Measurements from ENCODE around the gene MRPL3.

Gene MRPL3

DNA sequence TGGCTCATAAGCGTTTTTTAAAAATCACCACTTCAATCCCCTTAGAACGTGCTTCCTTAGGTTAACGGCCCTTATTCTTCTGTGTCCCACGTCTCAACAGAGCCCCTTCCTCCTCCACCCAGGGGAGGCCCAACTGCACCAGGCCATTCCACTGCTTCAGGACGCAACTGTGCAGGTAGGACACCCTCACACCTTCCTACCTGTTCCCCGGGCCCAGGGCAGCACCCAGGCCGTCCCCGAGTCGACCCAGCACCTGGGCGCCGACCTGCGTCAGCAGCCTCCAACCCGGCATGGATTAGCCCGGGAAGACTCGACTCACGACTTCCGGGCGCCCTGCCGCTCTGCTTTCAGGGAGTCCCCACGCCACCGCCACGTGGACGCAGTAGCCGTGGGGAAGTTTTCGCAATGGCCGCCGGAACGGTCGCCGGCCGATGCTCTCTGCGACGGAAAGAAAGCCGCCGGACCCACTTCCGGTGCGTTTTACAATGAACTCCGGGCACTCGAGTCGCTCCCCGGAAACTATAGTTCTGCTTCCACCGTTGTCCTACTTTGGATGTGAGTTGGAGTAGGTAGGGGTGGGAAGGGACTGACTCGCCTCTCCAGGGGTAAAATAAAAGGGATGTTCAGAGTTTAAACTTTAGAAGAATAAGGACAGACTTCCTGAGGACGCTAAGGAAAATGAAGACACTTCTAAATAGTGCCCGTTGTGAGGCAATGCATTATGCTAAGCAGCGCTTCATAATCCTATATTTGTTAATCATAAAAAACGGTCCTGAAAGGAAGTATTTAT, at the start of gene MRPL3:
TSS of gene MRPL3 (minus strand) at position 442 of the 790 bp plus-strand sequence. CDS start at position 292, 150 bp downstream.
- in situ Hi-C loops (cut with MboI; ENCODE audit: low pct_unique_long_range_greater_than_20kb, low sequenced_read_pairs): no loop called here
- peak; percentile 92 for DNase-seq

DNA sequence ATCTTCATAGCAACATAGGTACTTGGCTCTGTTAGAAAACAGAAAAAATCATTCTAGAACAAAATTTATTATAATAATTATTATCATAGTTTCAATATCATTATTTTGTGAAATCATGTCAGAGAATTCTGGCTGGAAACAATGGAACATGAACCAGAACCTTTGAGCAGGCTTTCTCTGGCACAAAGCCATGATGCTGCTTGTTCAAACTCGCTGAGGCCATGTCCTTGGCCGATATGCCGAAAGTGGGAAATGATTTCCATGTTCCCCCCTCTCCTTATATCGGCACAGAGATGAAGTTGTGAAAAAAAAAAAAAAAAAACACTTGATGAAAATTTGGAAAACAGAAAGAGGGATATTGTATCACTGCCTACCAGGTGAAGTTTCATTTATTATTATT, 49.0 kb upstream of the MRPL3 start:
- in situ Hi-C loops (cut with MboI; ENCODE audit: low pct_unique_long_range_greater_than_20kb, low sequenced_read_pairs): no loop called here
- DNase-seq: no peak

DNA sequence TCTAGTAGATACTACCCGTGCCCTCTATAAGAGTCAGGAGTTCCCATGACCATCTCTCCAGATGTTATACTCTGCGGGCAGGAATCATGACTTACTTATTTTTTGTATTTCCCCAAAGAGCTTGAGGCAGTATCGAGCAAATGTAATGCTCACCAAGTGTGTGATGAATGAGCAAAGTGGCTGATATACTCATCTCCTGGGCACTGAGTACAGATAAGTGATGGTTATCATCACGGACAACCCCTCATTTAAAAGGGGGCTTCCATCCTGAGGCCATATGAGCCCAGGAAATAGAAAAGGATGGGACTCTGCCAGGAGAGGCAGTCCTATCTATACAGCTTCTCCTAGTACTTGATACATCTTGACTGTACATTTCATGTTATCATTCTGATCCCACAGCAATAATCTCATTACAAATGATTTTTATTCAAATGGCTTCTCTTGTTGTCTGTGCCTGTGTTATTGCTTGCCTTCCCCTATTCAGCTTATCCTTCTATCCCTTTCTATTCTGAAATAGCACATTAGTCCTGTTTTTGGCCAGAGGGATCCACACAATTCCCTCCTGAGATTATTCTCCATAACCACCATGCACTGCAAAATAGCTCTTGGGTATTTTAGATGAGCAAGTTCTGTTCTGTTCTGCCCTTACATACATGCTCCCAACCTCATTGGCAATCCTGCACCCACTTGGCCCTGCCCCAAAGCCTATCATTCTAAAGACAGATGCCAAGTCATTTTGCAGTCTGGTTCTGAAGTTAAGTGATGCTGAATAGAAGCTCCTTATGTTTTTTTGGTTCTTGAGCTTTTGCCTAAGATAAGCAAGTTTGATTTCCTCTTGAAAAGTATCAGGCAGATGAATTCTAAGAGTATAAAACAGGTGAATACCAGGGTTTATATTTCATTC, 48.0 kb upstream of the MRPL3 start:
- DNase-seq: no peak
- in situ Hi-C loops (cut with MboI; ENCODE audit: low pct_unique_long_range_greater_than_20kb, low sequenced_read_pairs): no loop called here

DNA sequence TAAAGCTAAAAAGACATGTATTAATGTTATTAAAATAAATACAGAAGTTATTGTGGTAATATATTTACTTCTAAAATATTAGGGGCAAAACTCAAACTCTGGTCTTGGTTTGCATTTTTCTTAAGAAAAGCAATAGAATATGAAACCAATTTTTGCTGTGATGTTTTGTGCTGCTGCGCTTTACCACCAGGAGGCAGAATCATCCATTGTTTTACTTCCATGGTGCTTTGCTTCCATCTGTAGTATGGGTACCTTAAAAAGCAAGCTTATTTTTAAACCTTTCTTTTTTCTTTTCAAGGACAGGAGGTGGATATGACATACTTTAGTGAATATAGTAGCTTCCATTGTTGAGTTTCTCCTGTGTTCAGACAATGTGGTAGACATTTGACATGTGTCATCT, 46.6 kb upstream of the MRPL3 start:
- in situ Hi-C loops (cut with MboI; ENCODE audit: low pct_unique_long_range_greater_than_20kb, low sequenced_read_pairs): no loop called here
- peak; percentile 25 for DNase-seq

DNA sequence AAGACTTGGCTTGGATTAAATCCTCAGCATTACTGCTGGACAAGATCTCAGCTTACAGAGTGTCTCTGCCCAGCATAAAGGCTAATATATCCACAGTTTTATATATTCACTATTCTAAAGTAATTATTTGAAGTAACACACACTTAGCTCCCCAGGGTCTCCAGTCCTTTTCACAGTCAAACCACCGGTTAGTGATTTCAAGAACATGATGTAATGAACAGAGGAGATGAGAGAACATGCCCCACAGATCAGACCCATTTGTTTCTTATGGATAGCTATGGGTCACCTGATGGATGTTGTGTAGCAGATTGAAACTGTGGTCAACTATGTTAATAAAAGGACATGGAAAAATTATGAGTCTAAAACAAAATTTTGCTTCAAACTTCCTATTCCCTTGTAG, 44.8 kb upstream of the MRPL3 start:
- no peak for DNase-seq
- in situ Hi-C loops (cut with MboI; ENCODE audit: low pct_unique_long_range_greater_than_20kb, low sequenced_read_pairs): no loop called here

DNA sequence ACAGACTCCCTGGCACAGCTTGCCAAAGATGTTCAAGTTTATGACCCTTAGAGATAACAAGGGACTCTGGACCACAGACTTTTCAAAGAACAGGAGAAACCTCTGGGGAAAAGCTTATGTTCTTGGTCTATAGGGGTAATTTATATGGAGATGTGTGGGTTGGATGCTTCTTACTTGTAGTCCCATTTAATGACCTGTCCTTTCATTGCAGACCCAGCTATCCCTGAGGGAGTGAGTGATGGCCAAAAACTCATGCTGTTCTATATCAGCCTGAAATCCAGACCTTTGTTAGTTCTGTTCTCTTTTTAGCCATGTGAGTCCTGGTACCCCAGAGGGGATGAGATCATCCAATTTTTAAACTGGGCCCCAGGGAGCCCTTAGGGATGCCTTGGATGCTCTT, 43.7 kb upstream of the MRPL3 start:
- DNase-seq: no peak

DNA sequence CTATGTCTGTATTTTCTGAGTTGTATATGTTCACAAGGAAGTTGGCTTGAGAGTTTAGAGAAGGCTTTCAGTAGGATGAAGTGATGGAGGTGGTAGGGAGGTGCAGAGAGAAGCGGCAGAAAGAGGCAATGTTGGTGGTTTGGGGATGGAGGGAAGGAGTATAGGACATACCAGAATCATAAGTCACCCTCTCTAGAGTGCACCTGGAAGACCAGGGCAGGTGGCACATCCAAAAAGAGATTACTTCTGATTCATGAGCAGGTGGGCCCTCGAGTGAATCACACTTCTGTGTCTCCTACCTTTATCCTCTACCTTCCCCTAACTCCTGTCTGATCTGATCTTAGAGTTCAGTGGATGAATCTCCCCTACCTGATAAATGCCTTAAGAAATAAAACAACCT, 41.8 kb upstream of the MRPL3 start:
- no peak for DNase-seq
- in situ Hi-C loops (cut with MboI; ENCODE audit: low pct_unique_long_range_greater_than_20kb, low sequenced_read_pairs): no loop called here

More for the DNA sequence above, 43.7 kb upstream of the MRPL3 start:
- in situ Hi-C loops (cut with MboI; ENCODE audit: low pct_unique_long_range_greater_than_20kb, low sequenced_read_pairs): no loop called here

DNA sequence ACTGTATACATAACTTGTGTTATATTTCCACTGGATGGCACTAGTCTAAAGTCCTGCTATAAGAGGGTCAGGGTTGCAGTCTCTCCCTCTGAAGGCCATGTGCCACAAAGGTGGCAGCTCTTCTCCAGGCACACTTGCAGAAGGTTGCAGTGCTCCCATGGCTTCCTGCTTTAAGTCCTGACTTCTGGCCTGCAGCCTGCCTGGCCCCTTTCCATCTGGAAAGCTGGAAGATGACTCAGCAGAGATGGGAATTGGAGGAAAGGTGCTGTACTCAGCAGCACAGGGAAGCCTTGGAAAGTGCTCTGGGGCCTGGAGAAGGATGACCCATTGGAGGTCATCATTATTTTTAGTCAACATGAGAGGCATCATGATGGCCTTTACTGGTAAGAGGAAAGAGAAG, 40.9 kb upstream of the MRPL3 start:
- no peak for DNase-seq
- in situ Hi-C loops (cut with MboI; ENCODE audit: low pct_unique_long_range_greater_than_20kb, low sequenced_read_pairs): no loop called here

DNA sequence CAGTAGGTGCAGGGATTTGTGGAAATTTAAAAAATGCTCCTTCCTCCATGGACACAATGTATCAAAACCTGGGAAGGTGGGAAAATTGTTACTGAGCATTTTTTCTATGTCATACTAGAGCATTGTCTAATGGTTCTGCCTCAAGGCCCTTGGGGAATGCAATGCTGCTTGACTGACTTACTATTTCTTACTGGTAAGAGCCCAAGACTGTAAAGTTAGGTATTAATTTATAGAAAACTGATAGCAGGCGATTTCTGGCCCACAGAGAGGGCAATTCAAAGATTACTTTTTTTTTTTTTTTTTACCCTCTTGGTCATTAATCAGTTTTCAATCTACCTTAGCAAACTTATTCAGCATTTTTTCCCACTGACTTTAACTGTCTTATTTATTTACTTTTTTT, 38.5 kb upstream of the MRPL3 start:
- DNase-seq: no peak
- in situ Hi-C loops (cut with MboI; ENCODE audit: low pct_unique_long_range_greater_than_20kb, low sequenced_read_pairs): no loop called here

DNA sequence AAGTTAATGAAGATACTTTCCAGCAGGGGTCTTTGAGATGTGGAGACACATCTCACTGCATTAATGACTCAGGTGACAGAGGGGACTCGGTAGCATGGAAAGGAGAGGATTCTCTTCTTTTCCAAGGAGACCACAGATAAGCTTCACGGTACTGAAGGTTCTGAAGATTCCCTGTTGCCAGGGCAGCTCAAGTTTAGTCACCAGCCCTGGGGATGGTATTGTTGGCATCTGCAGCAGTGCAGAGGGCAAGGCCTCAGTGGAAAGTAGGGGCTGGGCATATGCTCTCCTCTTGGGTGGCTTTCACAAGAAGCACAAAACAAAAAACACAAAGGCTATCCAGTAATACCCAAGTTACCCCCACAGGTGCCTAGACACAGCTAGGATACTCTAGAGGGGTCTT, 38.0 kb upstream of the MRPL3 start:
- no peak for DNase-seq
- in situ Hi-C loops (cut with MboI; ENCODE audit: low pct_unique_long_range_greater_than_20kb, low sequenced_read_pairs): no loop called here

DNA sequence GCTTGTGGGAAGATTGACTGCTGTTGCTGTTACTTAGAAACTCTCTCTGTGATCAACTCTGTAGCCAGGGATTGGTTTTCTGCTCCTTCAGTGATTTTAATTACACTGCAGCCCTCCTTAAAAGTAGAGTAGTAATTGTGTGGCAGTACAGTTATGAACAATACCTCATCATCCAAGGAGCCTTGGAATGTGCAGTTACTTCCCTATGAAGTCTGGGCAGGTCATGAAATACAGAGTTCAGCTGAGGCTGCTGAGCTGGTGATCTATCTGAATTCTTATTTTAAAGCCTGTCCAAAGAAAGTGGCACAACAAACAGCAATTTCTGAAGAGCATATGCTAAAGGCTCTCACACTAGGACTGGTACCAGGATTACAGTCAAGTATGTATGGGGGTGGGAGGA, 37.4 kb upstream of the MRPL3 start:
- in situ Hi-C loops (cut with MboI; ENCODE audit: low pct_unique_long_range_greater_than_20kb, low sequenced_read_pairs): no loop called here
- no peak for DNase-seq

DNA sequence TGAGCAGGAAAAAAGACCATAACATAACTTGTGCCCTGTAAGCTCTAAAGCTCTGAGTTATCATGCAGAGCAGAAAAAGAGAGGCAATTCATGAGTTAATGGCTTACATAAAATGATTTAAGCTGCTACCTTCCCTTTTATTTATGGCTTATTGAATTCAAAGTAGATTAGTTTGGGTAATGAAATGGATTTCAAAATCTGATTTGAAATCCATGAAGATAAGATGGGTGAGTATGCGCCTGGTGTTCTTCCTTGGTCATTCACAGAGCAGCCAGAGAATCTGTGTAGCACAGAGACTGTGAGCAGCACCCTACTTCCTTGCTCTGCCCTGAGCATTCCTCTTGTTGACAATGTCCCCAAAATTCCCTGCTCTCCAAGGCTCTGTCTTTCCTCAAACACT, 36.2 kb upstream of the MRPL3 start:
- in situ Hi-C loops (cut with MboI; ENCODE audit: low pct_unique_long_range_greater_than_20kb, low sequenced_read_pairs): no loop called here
- DNase-seq: no peak

DNA sequence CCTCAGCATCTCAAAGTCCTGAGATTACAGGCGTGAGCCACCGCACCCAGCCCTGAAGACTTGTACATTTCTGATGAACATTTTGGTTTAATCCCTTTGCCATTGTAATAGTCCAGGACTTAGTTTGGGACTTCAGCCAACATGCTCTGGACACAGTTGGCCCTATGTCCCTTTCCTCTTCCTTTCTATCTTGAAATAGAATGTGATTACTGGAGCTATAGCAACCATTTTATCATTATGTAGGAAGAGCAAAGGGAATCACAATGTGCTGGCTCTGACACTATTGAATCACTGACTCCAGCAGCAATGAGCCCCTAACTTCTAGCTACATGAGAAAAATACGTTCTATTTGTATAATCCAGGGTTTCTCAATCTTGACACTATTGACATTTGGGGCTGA, 34.8 kb upstream of the MRPL3 start:
- no peak for DNase-seq
- in situ Hi-C loops (cut with MboI; ENCODE audit: low pct_unique_long_range_greater_than_20kb, low sequenced_read_pairs): no loop called here

DNA sequence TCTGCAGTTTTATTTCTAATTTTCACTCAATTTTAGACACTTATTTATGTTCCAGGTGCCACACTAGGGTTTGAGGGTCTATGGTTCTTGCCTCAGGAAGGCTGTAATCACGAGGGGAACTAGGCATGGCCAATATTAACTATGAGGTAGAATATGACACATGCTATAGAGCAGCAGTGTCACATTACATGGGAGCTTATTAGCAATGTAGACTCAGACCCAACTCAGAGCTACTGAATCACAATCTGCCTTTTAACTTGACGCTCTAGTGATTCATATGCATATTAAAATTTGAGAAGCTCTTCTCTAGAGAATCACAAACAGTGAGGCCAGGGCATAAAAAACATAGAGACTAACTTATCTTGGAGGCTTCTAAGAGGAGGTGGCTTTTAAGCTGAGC, 32.8 kb upstream of the MRPL3 start:
- no peak for DNase-seq
- in situ Hi-C loops (cut with MboI; ENCODE audit: low pct_unique_long_range_greater_than_20kb, low sequenced_read_pairs): no loop called here

DNA sequence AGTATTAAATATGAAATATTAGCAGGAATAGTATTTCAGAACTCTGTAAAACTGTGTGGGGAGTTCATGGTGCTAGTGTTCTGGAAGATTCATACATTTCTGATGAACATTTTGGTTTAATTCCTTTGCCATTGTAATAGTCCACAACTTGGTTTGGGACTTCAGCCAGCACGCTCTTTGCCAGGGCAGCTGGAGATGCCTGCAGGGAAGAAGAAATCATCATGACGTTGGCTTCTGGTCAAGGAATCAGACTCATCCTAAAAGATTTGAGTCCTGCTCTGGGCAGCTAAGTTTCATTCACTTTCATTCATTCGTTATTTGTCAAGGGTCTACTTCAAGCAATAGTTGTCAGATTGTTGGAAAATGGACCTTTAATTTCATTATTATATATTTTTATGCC, 32.4 kb upstream of the MRPL3 start:
- DNase-seq: no peak
- in situ Hi-C loops (cut with MboI; ENCODE audit: low pct_unique_long_range_greater_than_20kb, low sequenced_read_pairs): no loop called here

DNA sequence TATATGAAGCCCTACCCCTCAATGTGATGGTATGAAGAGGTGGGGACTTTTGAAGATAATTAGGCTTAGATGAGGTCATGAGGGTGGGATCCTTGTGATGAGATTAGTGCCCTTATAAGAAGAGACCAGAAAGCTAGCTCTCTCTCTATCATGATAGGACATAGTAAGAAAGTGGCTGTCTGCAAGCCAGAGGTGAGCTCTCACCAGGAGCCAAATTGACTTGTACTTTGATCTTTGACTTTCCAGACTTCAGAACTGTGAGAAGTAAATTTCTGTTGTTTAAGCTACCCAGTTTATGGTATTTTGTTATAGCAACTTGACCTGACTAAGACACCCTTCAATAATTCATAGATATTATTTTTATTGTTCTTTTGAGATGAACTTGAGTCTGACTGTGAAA, 29.9 kb upstream of the MRPL3 start:
- in situ Hi-C loops (cut with MboI; ENCODE audit: low pct_unique_long_range_greater_than_20kb, low sequenced_read_pairs): no loop called here
- DNase-seq: no peak

DNA sequence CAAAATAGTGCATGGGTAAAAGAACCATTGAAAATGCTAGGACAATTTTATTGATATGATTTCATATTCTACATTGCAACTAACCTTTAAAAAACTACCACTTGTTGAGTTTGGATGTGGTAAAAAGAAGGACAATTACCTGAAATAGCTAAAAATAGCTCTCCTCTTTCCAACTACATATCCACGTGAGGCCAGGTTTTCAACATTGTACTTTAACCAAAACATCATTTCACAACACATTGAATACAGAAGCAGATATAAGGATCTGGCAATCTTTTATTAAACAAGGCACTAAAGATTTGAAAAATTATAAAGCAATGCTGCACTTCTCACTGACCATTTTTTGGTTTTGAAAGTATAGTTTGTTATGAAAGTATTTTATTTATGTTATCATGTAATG, 28.1 kb upstream of the MRPL3 start:
- no peak for DNase-seq
- in situ Hi-C loops (cut with MboI; ENCODE audit: low pct_unique_long_range_greater_than_20kb, low sequenced_read_pairs): no loop called here

DNA sequence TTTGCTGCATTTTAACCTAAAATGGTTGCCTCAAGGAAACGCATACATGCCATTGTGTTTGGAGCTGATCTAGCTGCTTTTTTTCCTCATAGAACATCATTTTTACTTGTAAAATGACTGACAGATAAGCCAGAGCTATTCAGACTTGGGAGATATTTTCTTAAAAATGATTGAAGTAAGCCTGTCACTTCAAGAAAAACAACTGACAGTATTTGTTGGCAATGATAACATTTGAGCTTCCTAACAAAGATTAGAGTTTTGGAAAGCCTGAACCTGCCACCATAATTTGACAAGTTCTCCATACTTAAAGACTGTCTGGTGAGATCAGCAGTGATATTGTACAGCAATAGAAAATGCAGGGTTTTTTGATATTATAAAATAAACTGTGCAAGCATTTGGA, 27.6 kb upstream of the MRPL3 start:
- in situ Hi-C loops (cut with MboI; ENCODE audit: low pct_unique_long_range_greater_than_20kb, low sequenced_read_pairs): no loop called here
- no peak for DNase-seq

DNA sequence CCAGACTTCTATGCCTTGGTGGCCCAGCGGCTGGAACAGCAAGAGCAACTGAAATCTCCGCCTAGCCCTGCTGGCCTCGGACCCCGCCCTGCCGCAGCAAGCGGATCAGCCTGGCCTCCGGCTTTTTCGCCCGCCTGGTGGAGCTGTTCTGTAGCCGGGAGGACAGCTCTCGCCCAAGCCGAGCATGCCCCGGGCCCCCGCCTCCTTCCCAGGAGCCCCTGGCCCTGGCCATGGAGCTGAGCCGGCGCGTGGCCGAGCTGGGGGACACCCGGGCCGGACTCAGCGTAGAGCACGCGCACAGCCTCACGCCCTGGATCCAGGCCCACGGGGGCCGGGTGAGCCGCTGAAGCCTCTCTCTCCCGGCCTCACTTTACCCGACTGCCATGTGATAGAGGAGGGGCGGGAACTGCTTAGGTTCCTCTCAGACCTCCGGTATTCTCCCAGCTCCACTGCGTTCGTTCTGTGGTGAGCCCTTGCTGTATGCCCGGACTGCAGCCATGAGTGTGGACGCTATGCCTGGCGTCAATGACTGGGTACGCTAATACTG, 24.1 kb upstream of the MRPL3 start:
- in situ Hi-C loops (cut with MboI; ENCODE audit: low pct_unique_long_range_greater_than_20kb, low sequenced_read_pairs): no loop called here
- DNase-seq: no peak

DNA sequence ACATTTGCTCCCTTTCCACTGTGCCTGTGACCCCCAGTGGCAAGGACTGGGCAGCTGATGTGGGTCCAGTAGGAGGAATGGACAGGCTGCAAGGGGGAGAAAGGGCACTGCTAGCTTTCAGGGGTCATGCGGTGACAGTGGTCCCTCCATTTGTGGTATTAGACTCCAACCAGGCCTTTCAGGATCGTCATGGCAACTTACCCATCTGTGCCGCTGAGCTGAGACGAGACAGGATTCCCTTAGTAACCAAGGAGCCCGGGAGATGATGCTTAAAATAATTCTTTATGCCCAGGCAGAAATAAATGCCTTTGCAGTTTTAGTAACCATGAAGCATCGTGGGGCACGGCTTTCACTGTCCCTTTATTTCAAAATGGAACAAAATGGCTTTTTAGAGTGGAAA, 15.9 kb upstream of the MRPL3 start:
- in situ Hi-C loops (cut with MboI; ENCODE audit: low pct_unique_long_range_greater_than_20kb, low sequenced_read_pairs): no loop called here
- DNase-seq: no peak
